ENCODE data around the gene C1QTNF6. TPM values are rescaled to one million over a fixed set of nuclear protein-coding genes. Genes with fewer than 3 reads are reported as not detected.

The C1QTNF6 gene
- total RNA-seq, 1 experiment from 2014 or later: 25.0 TPM

DNA sequence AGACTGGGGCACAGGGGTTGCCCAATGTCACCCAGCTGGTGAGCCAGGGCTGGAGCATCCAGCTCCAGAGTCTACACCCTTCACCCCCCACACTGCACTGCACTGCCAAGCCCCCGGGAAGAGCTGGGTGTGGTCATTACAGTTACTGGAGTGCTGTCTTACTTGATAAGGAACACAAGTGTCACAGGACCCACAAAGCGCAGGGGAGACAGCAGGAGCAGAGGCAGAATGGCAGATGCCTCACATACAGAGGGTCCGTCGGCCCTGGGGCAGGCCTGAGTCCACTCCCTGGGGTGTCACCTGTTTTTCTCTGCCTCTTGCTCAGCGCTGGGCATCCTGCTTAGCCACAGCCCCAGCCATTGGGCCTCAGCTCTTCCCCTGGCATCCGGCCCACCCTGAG, 46.1 kb downstream of the C1QTNF6 start:
- no peak for ATAC-seq
- intact Hi-C loops (cut with micrococcal nuclease; ENCODE audit: unreplicated experiment): no loop called here
- no peak for DNase-seq (ENCODE audit: low read depth, low spot score)
- H3K27me3 ChIP-seq (ENCODE audit: control insufficient read depth, insufficient read depth, low read length): no peaks in the 10 kb centered on the region
- no peaks in the 10 kb centered on the region for H3K9me3 ChIP-seq (ENCODE audit: control insufficient read depth, insufficient read depth, low read depth, low read length)
- in situ Hi-C loops (cut with HindIII; ENCODE audit: low pct_unique_long_range_greater_than_20kb, low sequenced_read_pairs): no loop called here
- ChIA-PET CTCF (no interaction called here), POLR2A (no interaction called here)
- H3K27ac ChIP-seq (ENCODE audit: low read length): no peak overlapping the region
- no peaks in the 10 kb centered on the region for H3K36me3 ChIP-seq (ENCODE audit: control insufficient read depth, insufficient read depth, low read length)
- no TSS peak for BruUV-seq (replicated peaks)
- TF ChIP-seq, protein P1, sequence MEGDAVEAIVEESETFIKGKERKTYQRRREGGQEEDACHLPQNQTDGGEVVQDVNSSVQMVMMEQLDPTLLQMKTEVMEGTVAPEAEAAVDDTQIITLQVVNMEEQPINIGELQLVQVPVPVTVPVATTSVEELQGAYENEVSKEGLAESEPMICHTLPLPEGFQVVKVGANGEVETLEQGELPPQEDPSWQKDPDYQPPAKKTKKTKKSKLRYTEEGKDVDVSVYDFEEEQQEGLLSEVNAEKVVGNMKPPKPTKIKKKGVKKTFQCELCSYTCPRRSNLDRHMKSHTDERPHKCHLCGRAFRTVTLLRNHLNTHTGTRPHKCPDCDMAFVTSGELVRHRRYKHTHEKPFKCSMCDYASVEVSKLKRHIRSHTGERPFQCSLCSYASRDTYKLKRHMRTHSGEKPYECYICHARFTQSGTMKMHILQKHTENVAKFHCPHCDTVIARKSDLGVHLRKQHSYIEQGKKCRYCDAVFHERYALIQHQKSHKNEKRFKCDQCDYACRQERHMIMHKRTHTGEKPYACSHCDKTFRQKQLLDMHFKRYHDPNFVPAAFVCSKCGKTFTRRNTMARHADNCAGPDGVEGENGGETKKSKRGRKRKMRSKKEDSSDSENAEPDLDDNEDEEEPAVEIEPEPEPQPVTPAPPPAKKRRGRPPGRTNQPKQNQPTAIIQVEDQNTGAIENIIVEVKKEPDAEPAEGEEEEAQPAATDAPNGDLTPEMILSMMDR (IDR thresholded peaks at IDR 0.05): no peak
- H3K4me3 ChIP-seq (ENCODE audit: low read depth in 2 of 2, low read length in 2 of 2): no peak overlapping the region
- no peaks in the 10 kb centered on the region; the same call in 1 of the 2 replicates for H3K4me1 ChIP-seq (ENCODE audit: control insufficient read depth, insufficient read depth, low read length)

DNA sequence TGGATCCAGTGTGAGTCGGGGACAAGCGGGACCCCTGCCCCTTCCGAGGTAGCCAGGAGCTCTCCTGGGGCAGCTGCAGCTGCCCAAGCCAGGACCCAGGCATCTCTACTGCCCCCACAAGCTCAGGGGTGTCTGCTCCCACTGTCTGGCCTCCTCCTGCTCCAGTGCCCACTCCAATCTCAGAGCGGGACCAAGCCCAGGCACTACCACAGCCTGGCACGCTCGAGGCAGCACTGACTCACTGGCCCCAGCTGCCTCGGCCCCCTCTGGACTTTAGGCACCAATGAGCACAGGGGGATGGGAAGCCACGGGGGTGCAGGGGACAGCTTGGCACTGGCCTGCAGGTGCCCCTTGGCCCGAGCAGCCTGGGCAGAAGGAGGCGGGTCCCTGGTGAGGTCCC, 46.6 kb downstream of the C1QTNF6 start:
- ChIA-PET POLR2A (no interaction called here), CTCF (no interaction called here)
- no TSS peak for BruUV-seq (replicated peaks)
- intact Hi-C loops (cut with micrococcal nuclease; ENCODE audit: unreplicated experiment): no loop called here
- H3K27me3 ChIP-seq (ENCODE audit: control insufficient read depth, insufficient read depth, low read length): no peaks in the 10 kb centered on the region
- ATAC-seq (no peak), DNase-seq (ENCODE audit: low read depth, low spot score) (no peak)
- H3K27ac ChIP-seq (ENCODE audit: low read length): no peak overlapping the region
- no peaks in the 10 kb centered on the region for H3K36me3 ChIP-seq (ENCODE audit: control insufficient read depth, insufficient read depth, low read length)
- no peak overlapping the region for H3K4me3 ChIP-seq (ENCODE audit: low read depth in 2 of 2, low read length in 2 of 2)
- H3K4me1 ChIP-seq (ENCODE audit: control insufficient read depth, insufficient read depth, low read length): no peaks in the 10 kb centered on the region; the same call in 1 of the 2 replicates
- in situ Hi-C loops (cut with HindIII; ENCODE audit: low pct_unique_long_range_greater_than_20kb, low sequenced_read_pairs): no loop called here
- TF ChIP-seq SIN3A (IDR thresholded peaks at IDR 0.05; ENCODE audit: borderline replicate concordance, insufficient read depth, low read depth, low read length) (no peak), POLR2AphosphoS5 (IDR thresholded peaks at IDR 0.05; ENCODE audit: low read depth, low read length) (no peak), TCF7L2 (IDR thresholded peaks at IDR 0.05; ENCODE audit: low read depth, low read length) (no peak)
- TF ChIP-seq, protein P1 (IDR thresholded peaks at IDR 0.05): no peak
- TF ChIP-seq, protein P2, sequence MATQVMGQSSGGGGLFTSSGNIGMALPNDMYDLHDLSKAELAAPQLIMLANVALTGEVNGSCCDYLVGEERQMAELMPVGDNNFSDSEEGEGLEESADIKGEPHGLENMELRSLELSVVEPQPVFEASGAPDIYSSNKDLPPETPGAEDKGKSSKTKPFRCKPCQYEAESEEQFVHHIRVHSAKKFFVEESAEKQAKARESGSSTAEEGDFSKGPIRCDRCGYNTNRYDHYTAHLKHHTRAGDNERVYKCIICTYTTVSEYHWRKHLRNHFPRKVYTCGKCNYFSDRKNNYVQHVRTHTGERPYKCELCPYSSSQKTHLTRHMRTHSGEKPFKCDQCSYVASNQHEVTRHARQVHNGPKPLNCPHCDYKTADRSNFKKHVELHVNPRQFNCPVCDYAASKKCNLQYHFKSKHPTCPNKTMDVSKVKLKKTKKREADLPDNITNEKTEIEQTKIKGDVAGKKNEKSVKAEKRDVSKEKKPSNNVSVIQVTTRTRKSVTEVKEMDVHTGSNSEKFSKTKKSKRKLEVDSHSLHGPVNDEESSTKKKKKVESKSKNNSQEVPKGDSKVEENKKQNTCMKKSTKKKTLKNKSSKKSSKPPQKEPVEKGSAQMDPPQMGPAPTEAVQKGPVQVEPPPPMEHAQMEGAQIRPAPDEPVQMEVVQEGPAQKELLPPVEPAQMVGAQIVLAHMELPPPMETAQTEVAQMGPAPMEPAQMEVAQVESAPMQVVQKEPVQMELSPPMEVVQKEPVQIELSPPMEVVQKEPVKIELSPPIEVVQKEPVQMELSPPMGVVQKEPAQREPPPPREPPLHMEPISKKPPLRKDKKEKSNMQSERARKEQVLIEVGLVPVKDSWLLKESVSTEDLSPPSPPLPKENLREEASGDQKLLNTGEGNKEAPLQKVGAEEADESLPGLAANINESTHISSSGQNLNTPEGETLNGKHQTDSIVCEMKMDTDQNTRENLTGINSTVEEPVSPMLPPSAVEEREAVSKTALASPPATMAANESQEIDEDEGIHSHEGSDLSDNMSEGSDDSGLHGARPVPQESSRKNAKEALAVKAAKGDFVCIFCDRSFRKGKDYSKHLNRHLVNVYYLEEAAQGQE (IDR thresholded peaks at IDR 0.05; ENCODE audit: insufficient read depth in 1 of 2, low read depth in 2 of 2, low read length in 1 of 2): no peak
- no peaks in the 10 kb centered on the region for H3K9me3 ChIP-seq (ENCODE audit: control insufficient read depth, insufficient read depth, low read depth, low read length)

All from Panc1 (cell line).